NCI-H2171 (cell line): ENCODE measurements around the gene MRPS34.
"Not testable (repeated sequence)": the region's sequence is repeated elsewhere in the genome, so short reads cannot be mapped to it uniquely, and the experiment has no call there.

Experiments used
- DNase-seq: peaks from one replicate; lab custom pipeline; 2025; lab: John Stamatoyannopoulos, UW

MRPS34 gene

DNA sequence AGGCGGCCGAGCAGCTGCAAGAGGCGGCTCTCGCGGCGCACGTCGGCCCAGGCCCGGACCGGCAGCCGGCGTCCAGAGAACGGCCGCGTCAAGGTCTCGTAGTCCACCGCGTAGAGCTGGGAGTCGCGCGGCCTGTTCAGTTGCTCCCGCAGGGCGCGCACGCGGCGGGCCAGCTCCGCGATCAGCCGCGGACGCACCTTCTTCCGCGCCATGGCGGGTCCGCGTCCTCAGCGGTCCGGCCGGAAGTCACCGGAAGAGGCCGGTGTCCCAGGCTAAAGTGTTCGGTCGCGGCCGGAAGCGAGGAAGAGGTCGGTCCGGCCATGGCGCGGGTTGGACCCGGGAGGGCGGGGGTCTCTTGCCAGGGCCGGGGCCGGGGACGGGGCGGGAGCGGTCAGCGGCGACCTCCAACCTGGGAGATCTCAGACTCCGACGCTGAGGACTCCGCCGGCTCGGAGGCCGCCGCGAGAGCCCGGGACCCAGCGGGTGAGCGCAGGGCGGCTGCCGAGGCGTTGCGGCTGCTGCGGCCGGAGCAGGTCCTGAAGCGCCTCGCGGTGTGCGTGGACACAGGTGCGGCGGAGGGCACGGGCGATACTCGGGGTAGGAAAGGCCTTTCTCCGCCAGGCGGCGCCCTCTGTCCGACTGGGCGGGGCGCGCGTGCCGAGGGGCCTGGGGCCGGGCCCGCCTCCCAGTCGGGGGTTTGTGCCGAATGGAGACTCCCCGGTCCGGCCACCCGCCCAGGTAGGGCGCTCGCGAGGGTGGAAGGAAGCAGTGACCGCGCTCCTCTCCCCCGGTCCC, at the start of gene MRPS34:
MRPS34 (minus strand) TSS at position 227 of the 795 bp plus-strand sequence; CDS start at position 212, 15 bp downstream.
- peak; percentile 87 for DNase-seq

DNA sequence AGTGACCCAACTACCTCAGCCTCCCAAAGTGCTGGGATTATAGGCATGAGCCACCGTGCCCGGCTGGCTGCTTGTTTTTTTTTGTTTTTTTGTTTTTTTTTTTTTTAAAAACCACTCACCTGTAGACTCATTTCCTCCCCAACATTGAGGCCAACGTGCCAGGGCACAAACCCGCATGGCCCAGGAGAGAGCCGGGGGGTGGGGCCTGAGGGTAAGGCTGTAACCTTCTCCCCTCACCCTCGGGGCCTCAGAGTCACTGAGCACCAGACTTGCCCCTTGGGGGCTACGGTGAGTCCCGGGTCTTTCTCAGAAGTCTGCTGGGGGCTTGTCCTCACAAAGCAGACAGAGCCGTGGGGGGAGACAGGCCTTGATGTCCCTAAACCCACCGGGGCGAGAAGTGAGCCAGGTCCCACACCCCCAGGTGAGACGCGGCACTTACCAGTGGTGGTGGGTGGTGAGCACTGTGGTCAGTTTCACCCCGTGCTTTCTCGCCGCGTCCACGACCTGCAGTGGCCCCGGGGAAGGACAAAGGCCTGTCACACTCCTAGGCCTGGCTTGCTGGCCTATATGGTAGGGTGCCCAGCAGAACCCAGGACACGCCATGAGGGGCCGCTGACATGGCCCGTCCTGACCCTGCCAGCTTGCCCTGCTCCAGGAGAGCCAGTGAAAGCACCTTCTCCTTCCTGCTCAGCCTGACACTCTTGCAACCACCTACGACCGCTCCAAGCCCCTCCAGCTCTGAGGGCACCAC, 49.1 kb upstream of the MRPS34 start:
- no peak for DNase-seq

- no peak for DNase-seq
These were observed 48.0 kb upstream of the MRPS34 start for GRCh38 chr16:1820946-1821290.

DNA sequence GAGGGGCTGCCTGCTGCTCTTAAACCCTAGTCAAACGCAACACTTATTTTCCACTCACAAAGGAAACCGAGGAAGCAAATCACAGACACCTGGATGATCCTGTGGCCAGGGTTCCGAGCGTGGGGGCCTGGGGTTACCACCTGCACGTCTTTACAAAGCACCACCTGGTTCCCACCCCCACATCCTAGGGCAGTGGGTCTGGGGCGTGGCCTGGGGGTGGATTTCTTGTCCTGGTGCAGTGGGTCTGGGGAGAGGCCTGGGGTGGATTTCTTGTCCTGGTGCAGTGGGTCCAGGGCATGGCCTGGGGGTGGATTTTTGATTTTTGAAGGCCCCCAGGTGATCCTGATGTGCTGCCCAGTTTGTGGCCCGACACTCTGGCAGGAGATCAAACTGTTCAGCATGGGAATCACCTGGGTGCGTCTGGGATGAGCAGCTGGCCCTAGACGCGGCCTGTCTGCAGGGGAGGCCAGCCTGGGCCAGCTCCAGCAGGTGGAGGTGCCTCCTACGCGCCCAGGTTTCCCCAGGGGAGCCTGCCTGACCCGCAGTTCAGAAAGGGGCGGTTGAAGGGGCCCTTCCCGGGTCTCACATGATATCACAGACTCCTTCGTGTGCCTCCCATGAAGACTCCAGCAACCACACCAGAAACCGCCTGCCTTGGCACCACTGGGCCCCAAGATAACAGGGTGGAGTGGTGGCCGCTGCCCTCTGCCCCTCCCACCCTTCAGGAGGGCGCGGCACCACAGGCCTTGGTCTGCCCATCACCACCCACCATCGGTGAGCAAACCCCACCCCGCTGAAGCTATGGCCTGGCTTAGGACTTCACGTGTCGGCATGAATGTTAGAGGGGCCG, 47.4 kb upstream of the MRPS34 start:
- DNase-seq = no peak

- DNase-seq = no peak
These were observed 46.7 kb upstream of the MRPS34 start for GRCh38 chr16:1819611-1820010.

- no peak for DNase-seq
These were observed 46.1 kb upstream of the MRPS34 start for GRCh38 chr16:1818873-1819525.

GRCh38 chr16:1818204-1818872, 45.4 kb upstream of the MRPS34 start:
- no peak for DNase-seq

DNA sequence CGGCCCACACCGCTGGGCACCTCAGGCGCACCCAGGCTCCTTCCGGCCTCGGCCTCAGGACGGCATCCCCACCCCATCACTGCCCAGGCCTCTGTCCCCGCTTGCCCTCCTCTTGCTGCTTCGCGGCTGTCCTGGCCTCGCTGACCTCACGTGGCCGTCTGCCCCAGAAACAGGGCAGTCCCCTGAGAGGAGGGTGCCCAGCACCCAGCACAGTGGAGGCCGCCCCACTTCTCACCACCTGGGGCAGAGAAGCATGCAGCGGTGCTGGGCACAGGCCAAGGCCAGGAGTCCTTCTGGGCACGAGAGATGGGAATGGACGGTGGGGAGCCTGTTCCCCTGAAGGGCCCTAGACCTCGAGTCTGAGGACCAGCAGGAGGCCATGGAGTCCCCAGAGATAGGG, 44.8 kb upstream of the MRPS34 start:
- no peak for DNase-seq

DNA sequence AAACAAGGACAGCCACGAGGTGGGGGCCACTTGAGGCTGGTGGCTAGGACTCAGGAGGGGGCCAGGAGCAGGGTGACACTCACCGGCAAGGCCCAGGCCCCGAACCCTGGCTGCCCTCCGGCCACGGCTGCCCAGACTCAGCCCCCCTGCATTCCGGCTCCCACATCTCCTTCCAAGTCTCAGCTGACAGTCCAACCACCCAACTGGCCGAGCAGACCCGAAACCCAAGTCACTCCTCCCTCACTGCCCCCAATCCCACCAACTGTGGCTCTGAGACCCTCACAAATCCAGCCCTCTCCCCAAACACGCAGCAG, 44.3 kb upstream of the MRPS34 start:
- no peak for DNase-seq

DNA sequence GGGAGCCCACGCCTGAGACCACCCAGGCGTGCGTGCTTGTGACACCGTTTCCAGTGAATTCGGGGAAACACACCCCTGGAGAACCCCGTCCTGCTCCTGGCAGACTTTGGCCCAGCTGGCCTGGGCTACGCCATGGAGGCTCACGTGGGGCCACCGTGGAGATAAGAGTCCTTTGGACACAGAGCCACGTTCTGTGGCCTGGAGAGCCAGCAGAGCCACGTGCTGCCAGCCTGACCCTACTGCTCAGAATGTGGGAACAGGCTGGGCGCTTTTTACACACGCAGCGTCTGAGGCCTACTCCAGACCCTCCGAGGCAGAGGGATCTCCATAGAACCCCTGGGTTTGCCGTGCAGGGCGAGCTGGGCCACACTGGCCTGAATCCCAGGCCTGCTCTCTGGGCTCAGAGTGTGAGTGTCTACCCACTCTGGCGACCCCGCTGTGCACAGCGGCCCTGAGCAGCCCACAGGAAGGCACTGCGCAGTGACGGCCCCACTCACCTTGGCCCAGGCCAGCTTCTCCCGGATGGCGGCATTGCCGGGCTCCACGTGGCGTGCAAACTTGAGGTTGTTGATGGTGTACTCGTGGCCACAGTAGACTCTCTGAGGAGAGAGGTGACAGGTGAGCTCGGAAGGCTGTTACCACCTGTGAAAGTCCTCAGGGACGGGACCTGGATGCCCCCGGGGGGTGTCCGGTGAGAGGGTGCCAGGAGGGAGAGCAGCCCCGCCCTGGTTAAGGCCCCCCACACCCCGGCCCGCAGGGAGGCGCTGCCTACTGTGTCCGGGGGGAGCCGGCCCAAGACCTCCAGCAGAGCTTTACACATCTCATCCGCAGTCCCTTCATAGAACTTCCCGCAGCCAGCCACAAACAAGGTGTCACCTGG, 43.7 kb upstream of the MRPS34 start:
- no peak for DNase-seq

DNA sequence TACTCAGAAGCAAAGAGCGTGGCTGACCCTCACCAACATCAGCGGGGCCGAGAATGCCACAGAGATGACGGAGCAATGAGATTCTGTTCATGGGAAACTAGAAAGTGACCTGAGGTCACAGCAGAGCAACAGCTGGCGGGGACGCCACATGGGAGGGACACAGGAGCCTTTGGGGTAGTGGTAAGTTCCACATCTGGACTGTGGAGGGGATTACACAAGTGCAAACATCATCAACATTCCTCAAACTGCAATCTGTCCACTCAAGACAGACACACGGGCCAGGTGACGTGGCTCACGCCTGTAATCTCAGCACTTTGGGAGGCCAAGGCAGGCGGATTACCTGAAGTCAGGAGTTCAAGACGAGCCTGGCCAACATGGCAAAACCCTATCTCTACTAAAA, 42.5 kb upstream of the MRPS34 start:
- no peak for DNase-seq

- DNase-seq = peak; percentile 58
These were observed 39.8 kb upstream of the MRPS34 start for GRCh38 chr16:1812732-1813163.

GRCh38 chr16:1810536-1810935, 37.6 kb upstream of the MRPS34 start:
- DNase-seq = no peak

DNA sequence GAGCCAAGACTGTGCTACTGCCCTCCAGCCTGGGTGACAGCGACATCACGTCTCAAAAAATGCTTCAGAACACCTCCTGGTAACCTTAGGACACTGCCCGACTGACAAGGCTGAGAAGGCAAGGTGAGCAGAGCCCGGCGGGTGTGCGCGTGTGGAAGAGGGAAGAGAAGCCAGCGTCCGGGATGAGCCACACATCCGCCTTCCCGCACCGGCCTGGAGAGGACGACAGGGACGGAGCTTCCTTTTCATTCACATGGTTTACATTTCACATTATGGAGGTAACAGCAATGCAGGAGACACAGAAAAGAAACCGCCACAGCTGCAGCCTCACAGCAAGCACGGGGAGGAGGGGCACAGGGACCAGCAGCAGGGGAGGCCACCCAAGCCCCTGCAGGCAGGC, 37.2 kb upstream of the MRPS34 start:
- no peak for DNase-seq

DNA sequence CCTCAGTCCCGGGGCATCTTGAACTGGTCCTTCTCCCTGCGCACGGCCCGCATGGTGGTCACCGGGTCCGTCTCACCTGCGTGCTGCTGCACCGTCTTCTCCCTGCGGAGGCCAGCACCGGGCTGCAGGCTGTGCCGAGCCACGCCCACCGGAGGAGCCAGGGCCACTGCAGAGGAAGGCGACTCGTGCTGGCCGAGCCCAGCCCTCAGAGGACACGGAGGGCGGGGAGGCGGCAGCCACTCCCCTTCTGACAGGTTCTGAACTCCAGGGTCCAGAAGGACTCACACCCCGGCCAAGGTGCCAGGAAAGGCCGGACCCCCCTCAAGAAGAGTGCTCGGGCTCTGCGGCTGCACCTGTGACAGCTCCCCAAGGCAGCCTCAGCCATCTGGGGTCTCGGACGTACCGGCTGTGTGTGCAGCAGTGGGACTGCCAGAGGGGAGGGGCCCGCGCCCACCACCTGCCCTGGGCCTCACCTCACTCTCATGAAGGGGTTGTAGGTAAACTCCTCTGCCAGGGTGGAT, 36.4 kb upstream of the MRPS34 start:
- no peak for DNase-seq

DNA sequence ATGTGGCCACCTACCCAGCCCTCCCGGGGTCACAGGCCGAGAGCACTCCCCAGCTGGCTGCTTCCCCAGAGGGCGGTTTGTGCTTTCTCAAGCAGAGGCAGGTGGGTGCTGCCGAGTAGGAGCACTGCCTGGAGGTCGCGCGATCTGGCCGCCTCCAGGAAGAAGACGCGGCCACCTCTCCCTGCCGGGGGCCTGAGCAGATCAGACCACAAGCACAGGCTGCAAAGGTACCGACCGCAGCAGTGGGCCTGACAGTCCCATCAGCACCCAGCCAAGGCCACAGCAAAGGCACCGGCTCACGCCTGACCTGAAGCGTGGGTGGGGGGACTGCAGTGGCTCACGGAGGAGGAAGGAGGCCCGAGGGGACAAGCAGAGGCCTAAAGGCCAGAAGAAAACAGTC, 35.8 kb upstream of the MRPS34 start:
- DNase-seq = no peak

DNA sequence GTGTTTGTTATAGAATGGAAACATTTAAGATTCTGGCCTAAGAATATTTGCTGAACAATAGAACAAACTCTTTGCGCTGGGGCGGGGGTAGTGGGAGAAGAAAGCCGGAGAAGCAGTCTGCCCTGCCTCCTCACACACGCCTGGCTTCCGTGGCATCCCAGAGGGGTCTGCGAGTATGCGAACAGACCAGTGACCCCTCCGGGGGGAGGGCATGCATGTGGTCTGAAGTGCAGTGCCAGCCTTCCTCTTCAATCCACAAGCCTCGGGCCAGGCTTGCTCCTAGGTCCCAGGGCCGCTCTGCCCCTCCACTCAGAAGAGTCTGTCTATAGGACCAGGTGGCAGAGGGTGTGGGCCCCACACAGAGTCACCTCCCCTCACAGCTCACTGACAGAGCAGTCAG, 34.7 kb upstream of the MRPS34 start:
- DNase-seq = no peak

DNA sequence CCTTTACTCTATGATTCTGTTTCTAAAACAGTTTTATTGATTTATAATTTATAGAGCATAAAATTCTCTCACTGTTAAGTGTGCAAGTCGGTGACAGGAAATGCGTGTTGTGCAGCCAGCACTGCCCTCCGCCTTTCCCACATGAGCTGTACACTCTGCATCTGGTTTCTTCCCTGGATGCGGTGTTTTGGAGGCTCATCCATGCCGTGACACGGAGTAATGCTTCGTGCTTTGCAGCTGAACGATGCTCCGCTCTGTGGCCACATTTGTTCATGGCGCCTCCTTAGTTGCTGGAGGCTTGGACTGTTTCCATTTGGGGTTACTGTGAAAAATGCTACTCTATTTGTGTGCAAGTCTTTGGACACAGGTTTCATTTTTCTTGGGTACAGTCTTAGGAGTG, 27.8 kb upstream of the MRPS34 start:
- no peak for DNase-seq

DNA sequence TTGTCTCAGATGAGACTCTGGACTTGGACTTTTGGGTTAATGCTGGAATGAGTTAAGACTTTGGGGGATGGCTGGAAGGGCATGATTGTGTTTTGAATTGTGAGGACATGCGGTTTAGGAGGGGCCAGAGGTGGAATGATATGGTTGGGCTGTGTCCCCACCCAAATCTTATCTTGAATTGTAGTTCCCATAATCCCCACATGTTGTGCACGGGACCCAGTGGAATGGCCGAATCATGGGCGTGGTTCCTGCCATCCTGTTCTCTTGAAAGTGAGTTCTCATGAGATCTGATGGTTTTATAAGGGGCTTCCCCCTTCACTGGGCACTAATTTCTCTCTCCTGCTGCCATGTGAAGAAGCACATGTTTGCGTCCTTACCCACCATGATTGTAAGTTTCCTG, 26.3 kb upstream of the MRPS34 start:
- DNase-seq = not testable (repeated sequence)

DNA sequence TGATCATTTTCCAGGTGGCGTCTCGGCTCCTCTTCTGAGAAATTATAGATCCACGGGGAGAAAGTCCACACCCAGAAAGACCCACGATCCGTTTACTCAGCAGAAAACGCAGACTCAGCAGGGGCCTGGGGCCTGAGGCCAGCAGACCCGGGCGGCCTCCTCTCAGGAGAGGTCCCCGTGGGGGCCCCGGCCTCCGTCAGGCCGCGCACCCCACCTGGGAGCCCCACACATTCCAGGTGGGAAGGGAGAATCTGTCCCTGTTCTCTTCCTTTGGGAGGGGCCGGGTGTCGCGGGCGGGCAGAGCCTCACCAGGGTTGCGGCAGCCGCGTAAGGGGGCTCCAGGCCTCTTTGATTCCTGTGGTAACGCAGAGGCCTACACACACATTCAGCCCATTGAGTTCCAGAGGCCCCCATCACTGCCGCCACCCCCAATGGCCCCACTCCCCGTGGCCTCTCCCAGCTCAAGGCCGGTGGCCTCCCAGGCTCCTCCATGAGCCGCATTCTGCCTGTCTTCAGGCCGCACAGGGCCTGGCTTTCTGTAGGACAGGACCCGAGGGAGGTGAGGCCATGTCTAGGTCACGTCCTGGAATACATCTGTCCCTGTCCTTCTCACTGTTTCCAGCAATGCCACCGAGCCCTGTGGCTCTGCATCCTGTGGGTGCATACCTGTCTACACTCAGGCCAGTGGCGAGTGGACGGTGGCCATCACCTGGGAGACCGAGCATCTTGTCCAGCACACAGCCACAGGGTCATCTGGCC, 22.2 kb upstream of the MRPS34 start:
- no peak for DNase-seq
